Choroid plexus epithelial cell (primary cell): Measurements from ENCODE around the gene TSPAN17.

Source experiments
- DNase-seq: peaks from one replicate; pipeline ENCODE4 v3.0.0-alpha.2; 2010; ENCODE audit warnings: low read depth
- H3K4me3 ChIP-seq: 2 replicates; pipeline ENCODE4 v1.5.1; 2011; ENCODE audit warnings: low read depth, mild to moderate bottlenecking, control low read depth, low read length, moderate library complexity
- CTCF ChIP-seq: conservative IDR thresholded peaks from 2 replicates; pipeline ENCODE4 v1.5.1; 2011; ENCODE audit warnings: low read depth, mild to moderate bottlenecking, control low read depth, inconsistent platforms, low read length, moderate library complexity

Gene TSPAN17

GRCh38 chr5:176691524-176691923 lies 44.2 kb downstream of the TSPAN17 start:
- no peak overlapping the region for H3K4me3 ChIP-seq
- no peak for TF ChIP-seq CTCF

GRCh38 chr5:176692326-176692725 lies 45.0 kb downstream of the TSPAN17 start:
- no peak for DNase-seq
- no peak overlapping the region for H3K4me3 ChIP-seq
- no peak for TF ChIP-seq CTCF

More at GRCh38 chr5:176691524-176691923, 44.2 kb downstream of the TSPAN17 start:
- DNase-seq, result no peak

GRCh38 chr5:176692839-176693476 lies 45.7 kb downstream of the TSPAN17 start:
- no peak for TF ChIP-seq CTCF
- H3K4me3 ChIP-seq, result no peak overlapping the region

GRCh38 chr5:176693477-176693851 lies 46.2 kb downstream of the TSPAN17 start:
- no peak overlapping the region for H3K4me3 ChIP-seq
- no peak for DNase-seq
- no peak for TF ChIP-seq CTCF

More at GRCh38 chr5:176692839-176693476, 45.7 kb downstream of the TSPAN17 start:
- DNase-seq, result no peak

- DNase-seq, result no peak
- no peak for TF ChIP-seq CTCF
Measured at GRCh38 chr5:176694146-176694545, 46.9 kb downstream of the TSPAN17 start.

GRCh38 chr5:176694631-176695030 lies 47.3 kb downstream of the TSPAN17 start:
- no peak for TF ChIP-seq CTCF
- no peak for DNase-seq
- H3K4me3 ChIP-seq, result no peak overlapping the region

More at GRCh38 chr5:176694146-176694545, 46.9 kb downstream of the TSPAN17 start:
- no peak overlapping the region for H3K4me3 ChIP-seq

- TF ChIP-seq CTCF, result no peak
- H3K4me3 ChIP-seq, result no peak overlapping the region
- no peak for DNase-seq
Measured at GRCh38 chr5:176695073-176695472, 47.8 kb downstream of the TSPAN17 start.
